HepG2 (cell line): Measurements from ENCODE around the gene AMBRA1. TPM values are rescaled to one million over a fixed set of nuclear protein-coding genes. Genes with fewer than 3 reads are reported as not detected.
A peak's percentile ranks its signal among the peaks of the same experiment; 100 is the strongest.

Experiments used
- DNMT1 ChIP-seq: sonication (generic); formaldehyde crosslinking; IDR thresholded peaks from 2 replicates; pipeline ENCODE4 v1.5.1; 2020; ENCODE audit warnings: mild to moderate bottlenecking, missing genetic modification reagents
- GATAD2A ChIP-seq: IDR thresholded peaks from 2 replicates; pipeline ENCODE4 v1.6.1; 2016
- MYC ChIP-seq: sonication (generic); formaldehyde crosslinking; IDR thresholded peaks from 2 replicates; pipeline ENCODE4 v1.9.0; 2021; ENCODE audit warnings: missing genetic modification reagents, borderline replicate concordance
- REXO4 ChIP-seq: sonication (generic); formaldehyde crosslinking; IDR thresholded peaks from 2 replicates; pipeline ENCODE4 v1.8.0; 2022; ENCODE audit warnings: missing genetic modification reagents, mild to moderate bottlenecking, borderline replicate concordance
- RFX5 ChIP-seq: IDR thresholded peaks from 2 replicates; pipeline ENCODE4 v1.6.1; 2011; ENCODE audit warnings: low read depth, low read length, improper control_type of control experiment
- SRF ChIP-seq: IDR thresholded peaks from 2 replicates; pipeline ENCODE4 v1.6.1; 2011; ENCODE audit warnings: mild to moderate bottlenecking, low read depth, low read length, moderate library complexity
- ZFP36L2 ChIP-seq: sonication (generic); formaldehyde crosslinking; IDR thresholded peaks from 2 replicates; pipeline ENCODE4 v1.4.0; 2020; ENCODE audit warnings: missing genetic modification reagents
- ZNF18 ChIP-seq: sonication (generic); formaldehyde crosslinking; IDR thresholded peaks from 2 replicates; pipeline ENCODE4 v1.8.0; 2022; ENCODE audit warnings: mild to moderate bottlenecking, missing genetic modification reagents; ENCODE audit not compliant: insufficient replicate concordance
- ZNF276 ChIP-seq: sonication (generic); formaldehyde crosslinking; IDR thresholded peaks from 2 replicates; pipeline ENCODE4 v1.4.0; 2020; ENCODE audit warnings: mild to moderate bottlenecking, low read depth, missing genetic modification reagents
- ZNF280D ChIP-seq: sonication (generic); formaldehyde crosslinking; IDR thresholded peaks from 2 replicates; pipeline ENCODE4 v1.5.1; 2020; ENCODE audit warnings: mild to moderate bottlenecking, missing genetic modification reagents
- ZNF83 ChIP-seq: sonication (generic); formaldehyde crosslinking; IDR thresholded peaks from 2 replicates; pipeline ENCODE4 v1.4.0; 2020; ENCODE audit warnings: missing genetic modification reagents, mild to moderate bottlenecking, borderline replicate concordance
- polyA plus RNA-seq, 8 experiments: library from polyadenylated mRNA; depleted of rRNA in 3 of 8; stranded (reverse) in 7 of 8; unstranded in 1 of 8; fragments of >200 nt; fragmentation: Illumina TruSeq in 4 of 8; extraction: Trizol in 4 of 8; gene quantifications; 2 replicates each; pipeline versions ENCODE4 v1.2.1 to v1.2.3, GENCODE V29; 2011 to 2016; ENCODE audit warnings: low read depth in 4 of 8, missing spikeins in 1 of 8, mixed read lengths in 1 of 8; ENCODE audit not compliant: insufficient read depth in 1 of 8
- total RNA-seq, 5 experiments: library from RNA; depleted of rRNA; stranded (reverse); fragments of >200 nt; fragmentation: Illumina TruSeq; extraction: Trizol; gene quantifications; 2 replicates each; pipeline ENCODE4 v1.2.3, GENCODE V29; 2016; ENCODE audit warnings: low read depth in 1 of 5
- TF ChIP-seq, protein P1 (sequence below): IDR thresholded peaks from 2 replicates; pipeline ENCODE4 v1.6.1; 2012; ENCODE audit warnings: low read depth, low read length, improper control_type of control experiment
- TF ChIP-seq, protein P2 (sequence below): sonication (generic); formaldehyde crosslinking; IDR thresholded peaks from 2 replicates; pipeline ENCODE4 v1.5.0; 2020; ENCODE audit warnings: mild to moderate bottlenecking, missing genetic modification reagents, moderate library complexity
- TF ChIP-seq, protein P3 (sequence below): fragments of 450-650 bp; IDR thresholded peaks from 2 replicates; pipeline ENCODE4 v1.6.1; 2017; ENCODE audit warnings: mild to moderate bottlenecking

Gene AMBRA1
- total and polyA plus RNA-seq, 2 of the 13 experiments (the other 11 are each of a cell fraction or from before 2014, with no cell fraction given) = 15.7 to 26.0 TPM

DNA sequence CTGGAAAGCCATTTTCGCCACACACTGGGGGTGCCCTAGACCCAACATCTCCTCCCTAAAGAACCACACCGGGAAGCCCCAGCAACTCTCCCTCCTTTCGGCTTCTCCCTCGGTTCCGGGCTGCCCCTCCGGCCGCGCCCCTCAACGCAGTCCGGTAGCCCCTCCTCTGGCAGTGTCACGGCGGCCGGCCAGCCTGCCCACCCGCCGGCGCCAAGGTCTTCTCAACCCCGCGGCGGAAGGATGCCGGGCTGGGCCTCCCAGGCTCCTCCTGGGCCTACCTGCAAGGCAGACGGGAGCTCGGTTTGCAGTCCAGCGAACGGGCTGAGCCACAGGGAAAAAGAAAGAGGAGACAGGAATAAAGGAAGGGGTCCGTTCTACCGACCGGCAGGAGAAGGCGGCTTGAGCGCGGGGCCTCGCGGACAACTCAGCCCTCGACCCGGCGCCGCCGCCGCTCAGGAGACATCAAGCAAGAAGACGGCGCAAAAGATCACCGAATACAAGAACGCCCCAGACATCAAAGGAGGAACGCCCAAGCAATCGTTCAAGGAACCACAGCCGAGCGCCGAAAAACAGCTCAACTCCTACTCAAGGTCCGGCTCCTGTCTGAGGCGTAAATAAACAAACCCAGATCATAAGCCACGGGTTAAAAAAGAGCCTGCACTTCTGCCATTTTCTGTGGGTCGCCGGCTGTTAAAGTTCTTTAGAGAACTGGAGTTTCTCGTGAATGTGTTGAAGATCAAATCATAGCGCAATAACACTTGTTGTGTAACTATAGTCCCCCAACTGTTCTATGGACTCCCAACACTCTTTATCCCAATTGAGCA lies at the start of gene AMBRA1 (continued):
- TF ChIP-seq, protein P1, sequence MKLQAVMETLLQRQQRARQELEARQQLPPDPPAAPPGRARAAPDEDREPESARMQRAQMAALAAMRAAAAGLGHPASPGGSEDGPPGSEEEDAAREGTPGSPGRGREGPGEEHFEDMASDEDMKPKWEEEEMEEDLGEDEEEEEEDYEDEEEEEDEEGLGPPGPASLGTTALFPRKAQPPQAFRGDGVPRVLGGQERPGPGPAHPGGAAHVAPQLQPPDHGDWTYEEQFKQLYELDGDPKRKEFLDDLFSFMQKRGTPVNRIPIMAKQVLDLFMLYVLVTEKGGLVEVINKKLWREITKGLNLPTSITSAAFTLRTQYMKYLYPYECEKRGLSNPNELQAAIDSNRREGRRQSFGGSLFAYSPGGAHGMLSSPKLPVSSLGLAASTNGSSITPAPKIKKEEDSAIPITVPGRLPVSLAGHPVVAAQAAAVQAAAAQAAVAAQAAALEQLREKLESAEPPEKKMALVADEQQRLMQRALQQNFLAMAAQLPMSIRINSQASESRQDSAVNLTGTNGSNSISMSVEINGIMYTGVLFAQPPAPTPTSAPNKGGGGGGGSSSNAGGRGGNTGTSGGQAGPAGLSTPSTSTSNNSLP = peak; percentile 77
- peak; percentile 77 for TF ChIP-seq GATAD2A (CRISPR knock-in tag)
- TF ChIP-seq, protein P2, sequence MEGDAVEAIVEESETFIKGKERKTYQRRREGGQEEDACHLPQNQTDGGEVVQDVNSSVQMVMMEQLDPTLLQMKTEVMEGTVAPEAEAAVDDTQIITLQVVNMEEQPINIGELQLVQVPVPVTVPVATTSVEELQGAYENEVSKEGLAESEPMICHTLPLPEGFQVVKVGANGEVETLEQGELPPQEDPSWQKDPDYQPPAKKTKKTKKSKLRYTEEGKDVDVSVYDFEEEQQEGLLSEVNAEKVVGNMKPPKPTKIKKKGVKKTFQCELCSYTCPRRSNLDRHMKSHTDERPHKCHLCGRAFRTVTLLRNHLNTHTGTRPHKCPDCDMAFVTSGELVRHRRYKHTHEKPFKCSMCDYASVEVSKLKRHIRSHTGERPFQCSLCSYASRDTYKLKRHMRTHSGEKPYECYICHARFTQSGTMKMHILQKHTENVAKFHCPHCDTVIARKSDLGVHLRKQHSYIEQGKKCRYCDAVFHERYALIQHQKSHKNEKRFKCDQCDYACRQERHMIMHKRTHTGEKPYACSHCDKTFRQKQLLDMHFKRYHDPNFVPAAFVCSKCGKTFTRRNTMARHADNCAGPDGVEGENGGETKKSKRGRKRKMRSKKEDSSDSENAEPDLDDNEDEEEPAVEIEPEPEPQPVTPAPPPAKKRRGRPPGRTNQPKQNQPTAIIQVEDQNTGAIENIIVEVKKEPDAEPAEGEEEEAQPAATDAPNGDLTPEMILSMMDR (CRISPR knock-in tag) = 0 out of 2 replicates have a peak, but pooled peaks have one; percentile 2
- TF ChIP-seq ZNF276 (CRISPR knock-in tag) = no peak
- no peak for TF ChIP-seq ZNF83 (CRISPR knock-in tag)
- 0 out of 2 replicates have a peak, but pooled peaks have one; percentile 31 for TF ChIP-seq MYC (CRISPR knock-in tag)
- TF ChIP-seq ZFP36L2 (CRISPR knock-in tag) = 0 out of 2 replicates have a peak, but pooled peaks have one; percentile 57
- TF ChIP-seq ZNF18 (CRISPR knock-in tag) = no peak
- TF ChIP-seq, protein P3, sequence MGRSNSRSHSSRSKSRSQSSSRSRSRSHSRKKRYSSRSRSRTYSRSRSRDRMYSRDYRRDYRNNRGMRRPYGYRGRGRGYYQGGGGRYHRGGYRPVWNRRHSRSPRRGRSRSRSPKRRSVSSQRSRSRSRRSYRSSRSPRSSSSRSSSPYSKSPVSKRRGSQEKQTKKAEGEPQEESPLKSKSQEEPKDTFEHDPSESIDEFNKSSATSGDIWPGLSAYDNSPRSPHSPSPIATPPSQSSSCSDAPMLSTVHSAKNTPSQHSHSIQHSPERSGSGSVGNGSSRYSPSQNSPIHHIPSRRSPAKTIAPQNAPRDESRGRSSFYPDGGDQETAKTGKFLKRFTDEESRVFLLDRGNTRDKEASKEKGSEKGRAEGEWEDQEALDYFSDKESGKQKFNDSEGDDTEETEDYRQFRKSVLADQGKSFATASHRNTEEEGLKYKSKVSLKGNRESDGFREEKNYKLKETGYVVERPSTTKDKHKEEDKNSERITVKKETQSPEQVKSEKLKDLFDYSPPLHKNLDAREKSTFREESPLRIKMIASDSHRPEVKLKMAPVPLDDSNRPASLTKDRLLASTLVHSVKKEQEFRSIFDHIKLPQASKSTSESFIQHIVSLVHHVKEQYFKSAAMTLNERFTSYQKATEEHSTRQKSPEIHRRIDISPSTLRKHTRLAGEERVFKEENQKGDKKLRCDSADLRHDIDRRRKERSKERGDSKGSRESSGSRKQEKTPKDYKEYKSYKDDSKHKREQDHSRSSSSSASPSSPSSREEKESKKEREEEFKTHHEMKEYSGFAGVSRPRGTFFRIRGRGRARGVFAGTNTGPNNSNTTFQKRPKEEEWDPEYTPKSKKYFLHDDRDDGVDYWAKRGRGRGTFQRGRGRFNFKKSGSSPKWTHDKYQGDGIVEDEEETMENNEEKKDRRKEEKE = no peak
- no peak for TF ChIP-seq RFX5
- TF ChIP-seq SRF = peak; percentile 98
- TF ChIP-seq ZNF280D = 0 out of 2 replicates have a peak, but pooled peaks have one; percentile 77
- TF ChIP-seq REXO4 = no peak
- no peak; the same call in 1 of the 2 replicates for TF ChIP-seq DNMT1
